HEK293 (cell line): ENCODE data around the gene ANTXR2.

ENCODE experiments used
- CTCF ChIA-PET: fragments of 350-600 bp; formaldehyde crosslinking; extraction: SDS; loops from one replicate; lab custom pipeline; 2021; ENCODE audit warnings: antibody characterized with exemption; lab: Yijun Ruan, JAX
- POLR2A ChIA-PET: fragments of 300-600 bp; formaldehyde crosslinking; extraction: SDS; loops from one replicate; lab custom pipeline; 2020; ENCODE audit warnings: antibody characterized with exemption, inconsistent platforms; lab: Yijun Ruan, JAX
- H3K27ac ChIP-seq: fragments of 200-500 bp; sonication (Bioruptor generic); 2 replicates; pipeline ENCODE4 v1.5.1; 2014; ENCODE audit warnings: low read depth, low read length, control low read depth, inconsistent platforms; ENCODE audit errors: extremely low read depth
- H3K36me3 ChIP-seq, 2 experiments: fragments of 200-500 bp in 1 of 2; sonication (Bioruptor generic) in 1 of 2; 1 replicate in 1 of 2; 2 replicates in 1 of 2; pipeline ENCODE4 v1.5.1; 2014 to 2017; ENCODE audit warnings: inconsistent platforms in 2 of 2, low read length in 2 of 2; ENCODE audit not compliant: control insufficient read depth in 2 of 2, insufficient read depth in 1 of 2
- H3K4me1 ChIP-seq: fragments of 200-500 bp; sonication (Bioruptor generic); 2 replicates; pipeline ENCODE4 v1.5.1; 2014; ENCODE audit warnings: mild to moderate bottlenecking, low read length, inconsistent platforms; ENCODE audit not compliant: control insufficient read depth, insufficient read depth
- H3K4me3 ChIP-seq: 2 replicates; pipeline ENCODE4 v1.5.1; 2011; ENCODE audit warnings: low read depth, mild to moderate bottlenecking, control low read depth, low read length, moderate library complexity
- H3K9me3 ChIP-seq: fragments of 200-500 bp; sonication (Bioruptor generic); 2 replicates; pipeline ENCODE4 v1.5.1; 2014; ENCODE audit warnings: low read depth, low read length, inconsistent platforms; ENCODE audit not compliant: control insufficient read depth, insufficient read depth
- EGR2 ChIP-seq: fragments of 450-650 bp; formaldehyde crosslinking; IDR thresholded peaks from 2 replicates; pipeline ENCODE4 v1.5.1; 2016; ENCODE audit warnings: low read depth, missing biosample characterization, missing genetic modification characterization
- HOXA7 ChIP-seq: sonication (generic); formaldehyde crosslinking; IDR thresholded peaks from 2 replicates; pipeline ENCODE4 v1.8.1; 2022; ENCODE audit warnings: missing genetic modification reagents, borderline replicate concordance
- KLF1 ChIP-seq: fragments of 450-650 bp; formaldehyde crosslinking; IDR thresholded peaks from 2 replicates; pipeline ENCODE4 v1.5.1; 2016; ENCODE audit warnings: missing biosample characterization, missing genetic modification characterization
- KLF10 ChIP-seq: fragments of 450-650 bp; IDR thresholded peaks from 2 replicates; pipeline ENCODE4 v1.5.1; 2018; ENCODE audit warnings: missing biosample characterization, mild to moderate bottlenecking, missing genetic modification characterization
- PRDM10 ChIP-seq: fragments of 450-650 bp; formaldehyde crosslinking; IDR thresholded peaks from 2 replicates; pipeline ENCODE4 v1.5.1; 2016; ENCODE audit warnings: missing biosample characterization, missing genetic modification characterization
- WT1 ChIP-seq: fragments of 450-650 bp; formaldehyde crosslinking; IDR thresholded peaks from 2 replicates; pipeline ENCODE4 v1.5.1; 2016; ENCODE audit warnings: missing biosample characterization, missing genetic modification characterization
- ZBTB6 ChIP-seq: fragments of 450-650 bp; formaldehyde crosslinking; IDR thresholded peaks from 2 replicates; pipeline ENCODE4 v1.5.1; 2017; ENCODE audit warnings: missing biosample characterization, missing genetic modification characterization
- ZFP69B ChIP-seq: fragments of 450-650 bp; formaldehyde crosslinking; IDR thresholded peaks from 2 replicates; pipeline ENCODE4 v1.5.1; 2016; ENCODE audit warnings: missing biosample characterization, missing genetic modification characterization
- ZNF133 ChIP-seq: fragments of 450-650 bp; formaldehyde crosslinking; IDR thresholded peaks from 2 replicates; pipeline ENCODE4 v1.5.1; 2016; ENCODE audit warnings: missing biosample characterization, missing genetic modification characterization
- ZNF19 ChIP-seq: fragments of 450-650 bp; formaldehyde crosslinking; IDR thresholded peaks from 2 replicates; pipeline ENCODE4; 2016; ENCODE audit warnings: missing biosample characterization, missing genetic modification characterization, low read depth
- ZNF221 ChIP-seq: fragments of 450-650 bp; formaldehyde crosslinking; IDR thresholded peaks from 2 replicates; pipeline ENCODE4 v1.5.1; 2017; ENCODE audit warnings: missing biosample characterization, missing genetic modification characterization, borderline replicate concordance
- ZNF311 ChIP-seq: fragments of 450-650 bp; formaldehyde crosslinking; IDR thresholded peaks from 2 replicates; pipeline ENCODE4 v1.5.1; 2017; ENCODE audit warnings: missing biosample characterization, missing genetic modification characterization, borderline replicate concordance
- ZNF350 ChIP-seq: fragments of 450-650 bp; formaldehyde crosslinking; IDR thresholded peaks from 2 replicates; pipeline ENCODE4 v1.5.0; 2017; ENCODE audit warnings: missing biosample characterization, mild to moderate bottlenecking, missing genetic modification characterization
- ZNF37A ChIP-seq: fragments of 450-650 bp; IDR thresholded peaks from 2 replicates; pipeline ENCODE4 v1.5.1; 2018; ENCODE audit warnings: missing biosample characterization, missing genetic modification characterization
- ZNF426 ChIP-seq: fragments of 450-650 bp; formaldehyde crosslinking; IDR thresholded peaks from 2 replicates; pipeline ENCODE4 v1.5.1; 2017; ENCODE audit warnings: missing biosample characterization, missing genetic modification characterization, mild to moderate bottlenecking, inconsistent platforms, moderate library complexity
- ZNF449 ChIP-seq: fragments of 450-650 bp; formaldehyde crosslinking; IDR thresholded peaks from 2 replicates; pipeline ENCODE4 v1.5.1; 2017; ENCODE audit warnings: missing biosample characterization, mild to moderate bottlenecking, missing genetic modification characterization, moderate library complexity
- ZNF48 ChIP-seq: fragments of 450-650 bp; formaldehyde crosslinking; IDR thresholded peaks from 2 replicates; pipeline ENCODE4 v1.5.1; 2016; ENCODE audit warnings: missing biosample characterization, missing genetic modification characterization
- ZNF596 ChIP-seq: fragments of 450-650 bp; IDR thresholded peaks from 2 replicates; pipeline ENCODE4 v1.5.0; 2018; ENCODE audit warnings: missing biosample characterization, mild to moderate bottlenecking, missing genetic modification characterization, moderate library complexity
- ZNF704 ChIP-seq: fragments of 450-650 bp; formaldehyde crosslinking; IDR thresholded peaks from 2 replicates; pipeline ENCODE4 v1.5.1; 2016; ENCODE audit warnings: missing biosample characterization, missing genetic modification characterization
- ZNF791 ChIP-seq: fragments of 450-650 bp; formaldehyde crosslinking; IDR thresholded peaks from 2 replicates; pipeline ENCODE4 v1.5.1; 2016; ENCODE audit warnings: missing biosample characterization, missing genetic modification characterization
- ZSCAN5A ChIP-seq: fragments of 450-650 bp; formaldehyde crosslinking; IDR thresholded peaks from 2 replicates; pipeline ENCODE4 v1.5.1; 2016; ENCODE audit warnings: missing biosample characterization, missing genetic modification characterization

ANTXR2 gene

GRCh38 chr4:80035336-80035735 is 37.7 kb downstream of the ANTXR2 start:
- TF ChIP-seq ZNF311 (no peak), ZNF19 (tag by site-specific recombination) (no peak), HOXA7 (CRISPR knock-in tag) (no peak), ZNF48 (tag by site-specific recombination) (no peak), ZNF133 (tag by site-specific recombination) (no peak), KLF1 (tag by site-specific recombination) (no peak), ZNF704 (no peak), KLF10 (tag by site-specific recombination) (no peak), ZNF350 (tag by site-specific recombination) (no peak), ZNF221 (tag by site-specific recombination) (no peak), ZNF449 (tag by site-specific recombination) (no peak), ZBTB6 (tag by site-specific recombination) (no peak), EGR2 (tag by site-specific recombination) (no peak), ZNF596 (tag by site-specific recombination) (no peak), ZNF426 (no peak), ZNF37A (tag by site-specific recombination) (no peak)
- Histone ChIP-seq H3K4me3 (no peak overlapping the region), H3K27ac (no peak overlapping the region), H3K9me3 (no peaks in the 10 kb centered on the region), H3K4me1 (no peaks in the 10 kb centered on the region), H3K36me3 (peaks cover 0 to 6% of the 10 kb centered on the region in 2 experiments; a peak in 1 of 3 replicates)
- ChIA-PET POLR2A (no interaction called here), CTCF (no interaction called here)

GRCh38 chr4:80033581-80033980 is 39.4 kb downstream of the ANTXR2 start:
- Histone ChIP-seq H3K4me3 (no peak overlapping the region), H3K36me3 (peaks cover 0 to 14% of the 10 kb centered on the region in 2 experiments; a peak in 1 of 3 replicates), H3K9me3 (no peaks in the 10 kb centered on the region), H3K4me1 (no peaks in the 10 kb centered on the region), H3K27ac (no peak overlapping the region)
- no peak for TF ChIP-seq ZSCAN5A (tag by site-specific recombination)
- TF ChIP-seq PRDM10 (tag by site-specific recombination) = no peak
- no peak for TF ChIP-seq ZNF791 (tag by site-specific recombination)
- TF ChIP-seq WT1 (tag by site-specific recombination) = no peak
- TF ChIP-seq ZFP69B = no peak
- CTCF ChIA-PET = interaction anchor here (0.5 kb wide), 1 partner anchor 13 kb away, joined by 3 read pairs; no protein-coding TSS in a partner anchor
- POLR2A ChIA-PET = no interaction called here
